Mesenchymal stem cell (in vitro differentiated cells and primary cell): ENCODE data around the gene OPCML.

Experiments
- DNase-seq: peaks from one replicate; pipeline ENCODE4 v3.0.0-alpha.2; 2013
- H2AFZ ChIP-seq: one replicate; pipeline ENCODE4 v1.6.1; 2013; ENCODE audit warnings: low read depth, mild to moderate bottlenecking, control low read depth, inconsistent platforms, low read length, moderate library complexity
- H2AK5ac ChIP-seq: 2 replicates; pipeline ENCODE4 v1.6.1; 2013; ENCODE audit warnings: low read length, moderate library complexity, mild to moderate bottlenecking, inconsistent platforms; ENCODE audit not compliant: severe bottlenecking
- H2BK120ac ChIP-seq: one replicate; pipeline ENCODE4 v1.6.1; 2013; ENCODE audit warnings: low read depth, mild to moderate bottlenecking, inconsistent platforms, low read length, moderate library complexity
- H2BK12ac ChIP-seq, 2 experiments: one replicate each; pipeline ENCODE4 v1.6.1; 2013; ENCODE audit warnings: inconsistent platforms in 2 of 2, low read length in 2 of 2, mild to moderate bottlenecking in 2 of 2, moderate library complexity in 2 of 2, control low read depth in 1 of 2
- H2BK15ac ChIP-seq: one replicate; pipeline ENCODE4 v1.6.1; 2013; ENCODE audit warnings: mild to moderate bottlenecking, low read depth, inconsistent platforms; ENCODE audit not compliant: poor library complexity, severe bottlenecking
- H2BK5ac ChIP-seq: 2 replicates; pipeline ENCODE4 v1.6.1; 2013; ENCODE audit warnings: low read depth, mild to moderate bottlenecking, low read length, control low read depth, inconsistent platforms; ENCODE audit not compliant: poor library complexity, severe bottlenecking
- H3K14ac ChIP-seq, 2 experiments: one replicate each; pipeline ENCODE4 v1.6.1; 2013; ENCODE audit warnings: inconsistent platforms in 2 of 2, low read length in 2 of 2, control low read depth in 1 of 2, mild to moderate bottlenecking in 1 of 2, moderate library complexity in 1 of 2
- H3K18ac ChIP-seq, 2 experiments: one replicate each; pipeline ENCODE4 v1.6.1; 2013; ENCODE audit warnings: inconsistent platforms in 2 of 2, low read length in 2 of 2, control low read depth in 1 of 2, low read depth in 1 of 2, mild to moderate bottlenecking in 1 of 2
- H3K23ac ChIP-seq, 2 experiments: one replicate each; pipeline ENCODE4 v1.6.1; 2013; ENCODE audit warnings: inconsistent platforms in 2 of 2, low read length in 2 of 2, mild to moderate bottlenecking in 2 of 2, moderate library complexity in 2 of 2, control low read depth in 1 of 2
- H3K27ac ChIP-seq: 2 replicates; pipeline ENCODE4 v1.5.1; 2013; ENCODE audit warnings: mild to moderate bottlenecking, moderate library complexity, low read length, control low read depth, inconsistent platforms; ENCODE audit not compliant: poor library complexity, severe bottlenecking
- H3K27me3 ChIP-seq, 2 experiments: 2 replicates each; pipeline versions ENCODE4 v1.6.1 to v1.7.0; 2013; ENCODE audit warnings: low read length in 2 of 2, mild to moderate bottlenecking in 2 of 2, moderate library complexity in 2 of 2, control low read depth in 1 of 2, inconsistent platforms in 1 of 2; ENCODE audit not compliant: control insufficient read depth in 1 of 2, insufficient read depth in 1 of 2
- H3K36me3 ChIP-seq, 2 experiments: 2 replicates each; pipeline versions ENCODE4 v1.6.1 to v1.7.0; 2013; ENCODE audit warnings: low read length in 2 of 2, control low read depth in 1 of 2, inconsistent platforms in 1 of 2, low read depth in 1 of 2, mild to moderate bottlenecking in 1 of 2; ENCODE audit not compliant: insufficient read depth in 2 of 2, control insufficient read depth in 1 of 2
- H3K4ac ChIP-seq, 2 experiments: one replicate each; pipeline ENCODE4 v1.6.1; 2013; ENCODE audit warnings: inconsistent platforms in 2 of 2, low read length in 2 of 2, mild to moderate bottlenecking in 2 of 2, moderate library complexity in 2 of 2, control low read depth in 1 of 2, low read depth in 1 of 2
- H3K4me1 ChIP-seq: 2 replicates; pipeline ENCODE4 v1.6.1; 2013; ENCODE audit warnings: low read depth, low read length, control low read depth; ENCODE audit not compliant: control insufficient read depth, insufficient read depth
- H3K4me2 ChIP-seq: 2 replicates; pipeline ENCODE4 v1.6.1; 2013; ENCODE audit warnings: low read length, mild to moderate bottlenecking, inconsistent platforms; ENCODE audit not compliant: poor library complexity, severe bottlenecking
- H3K4me3 ChIP-seq, 2 experiments: 2 replicates each; pipeline versions ENCODE4 v1.5.1 to v1.7.0; 2013; ENCODE audit warnings: low read length in 2 of 2, mild to moderate bottlenecking in 2 of 2, control low read depth in 1 of 2, low read depth in 1 of 2; ENCODE audit not compliant: insufficient read depth in 1 of 2
- H3K79me1 ChIP-seq: replicated peaks from 2 replicates; pipeline ENCODE4 v1.6.1; 2013; ENCODE audit warnings: mild to moderate bottlenecking, control low read depth, low read length, inconsistent platforms; ENCODE audit not compliant: poor library complexity, severe bottlenecking
- H3K9ac ChIP-seq: 2 replicates; pipeline ENCODE4 v1.7.0; 2013; ENCODE audit warnings: mild to moderate bottlenecking, low read length, moderate library complexity
- H3K9me3 ChIP-seq: 2 replicates; pipeline ENCODE4 v1.7.0; 2013; ENCODE audit warnings: mild to moderate bottlenecking, low read length; ENCODE audit not compliant: control insufficient read depth
- H4K8ac ChIP-seq: one replicate; pipeline ENCODE4 v1.6.1; 2013; ENCODE audit warnings: inconsistent platforms, mild to moderate bottlenecking, low read length, moderate library complexity
- H4K91ac ChIP-seq: one replicate; pipeline ENCODE4 v1.6.1; 2013; ENCODE audit warnings: mild to moderate bottlenecking, low read length, inconsistent platforms
- WGBS: methylation state at CpG from one replicate; pipeline ENCODE4 v1.1.7; 2013; ENCODE audit warnings: mixed read lengths; 5-methylcytosine and 5-hydroxymethylcytosine counted together

OPCML gene

DNA sequence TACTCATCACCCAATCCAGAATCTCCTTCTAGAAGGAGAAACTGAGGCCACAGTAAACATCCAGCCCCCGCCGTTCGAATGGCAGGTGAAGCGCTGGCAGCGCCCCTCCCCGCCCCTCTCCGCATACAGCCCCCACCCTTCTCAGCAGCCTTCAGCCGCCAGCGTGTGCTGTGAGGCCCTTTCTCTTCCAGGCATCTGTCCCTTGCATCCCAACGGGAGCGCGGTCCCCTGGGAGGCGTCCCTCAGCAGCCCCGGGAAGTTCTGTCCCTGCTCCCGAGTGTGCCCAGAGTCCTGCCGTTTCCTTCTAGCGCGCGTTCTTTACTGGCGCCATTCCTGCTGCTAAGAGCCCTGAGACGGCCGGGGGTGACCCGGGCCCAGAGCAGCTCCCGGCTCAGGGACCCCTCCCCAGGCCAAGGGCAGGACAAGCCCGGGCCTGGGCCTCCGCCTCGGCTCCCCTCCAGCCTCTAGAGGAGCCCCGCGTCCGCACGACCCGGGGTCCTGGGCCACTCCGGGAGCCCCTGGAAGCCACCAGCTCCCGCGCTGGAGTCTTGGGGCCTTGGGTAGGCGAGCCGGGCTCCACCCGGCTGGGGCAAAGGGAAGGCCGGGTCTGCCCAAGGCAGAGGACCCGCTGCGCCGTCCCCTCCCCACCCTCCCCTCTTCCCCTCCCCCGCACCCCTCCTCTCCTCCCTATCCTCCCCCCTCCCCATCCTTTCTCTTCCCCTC lies 450.4 kb downstream of the OPCML start:
- WGBS: 23% methylated on average over 39 of the region's 43 CpGs
- Histone ChIP-seq H3K18ac (no peak overlapping the region), H3K27ac (no peak overlapping the region), H3K79me1 (no peaks in the 10 kb centered on the region), H4K8ac (no peak overlapping the region), H2BK15ac (no peak overlapping the region), H3K4me1 (peaks cover 9% of the 10 kb centered on the region), H2AFZ (no peak overlapping the region), H3K36me3 (no peaks in the 10 kb centered on the region), H2BK120ac (no peak overlapping the region), H2AK5ac (no peak overlapping the region), H3K14ac (no peak overlapping the region), H2BK12ac (no peak overlapping the region), H4K91ac (no peak overlapping the region), H3K4ac (no peak overlapping the region), H3K4me2 (no peak overlapping the region), H3K4me3 (no peak overlapping the region), H3K27me3 (peaks cover 7 to 83% of the 10 kb centered on the region in 2 experiments), H2BK5ac (no peak overlapping the region), H3K9ac (no peak overlapping the region), H3K9me3 (no peaks in the 10 kb centered on the region), H3K23ac (no peak overlapping the region)
- DNase-seq: no peak

DNA sequence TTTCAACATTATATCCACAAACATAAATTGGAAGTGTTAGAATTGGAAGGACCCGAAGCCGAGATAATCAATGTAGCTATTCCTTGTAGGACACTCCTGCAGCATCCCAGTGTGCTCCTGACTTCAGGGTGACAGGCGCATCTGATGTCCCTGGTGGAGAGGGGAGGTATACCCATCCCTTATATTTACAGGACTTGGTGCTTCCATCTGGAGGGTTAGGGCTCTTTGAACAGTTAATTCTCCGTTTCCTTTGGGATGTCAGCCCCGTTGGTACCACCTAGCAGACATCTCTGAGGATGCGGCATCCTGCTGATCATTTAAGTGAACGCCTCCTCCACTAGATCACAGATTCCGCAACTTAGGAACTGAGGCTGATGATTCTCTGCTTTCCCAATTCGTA lies 451.3 kb downstream of the OPCML start:
- Histone ChIP-seq H2AFZ (no peak overlapping the region), H2AK5ac (no peak overlapping the region), H3K4ac (no peak overlapping the region), H2BK12ac (no peak overlapping the region), H3K27me3 (peaks cover 7 to 83% of the 10 kb centered on the region in 2 experiments), H2BK15ac (no peak overlapping the region), H3K4me1 (peaks cover 9% of the 10 kb centered on the region), H3K9ac (no peak overlapping the region), H3K79me1 (no peaks in the 10 kb centered on the region), H3K36me3 (no peaks in the 10 kb centered on the region), H3K18ac (no peak overlapping the region), H3K4me2 (no peak overlapping the region), H4K91ac (no peak overlapping the region), H3K14ac (no peak overlapping the region), H3K23ac (no peak overlapping the region), H2BK5ac (no peak overlapping the region), H4K8ac (no peak overlapping the region), H2BK120ac (no peak overlapping the region), H3K4me3 (no peak overlapping the region), H3K27ac (no peak overlapping the region), H3K9me3 (no peaks in the 10 kb centered on the region)
- no peak for DNase-seq
- 79% methylated on average over 8 of the region's 9 CpGs for whole genome bisulfite sequencing

DNA sequence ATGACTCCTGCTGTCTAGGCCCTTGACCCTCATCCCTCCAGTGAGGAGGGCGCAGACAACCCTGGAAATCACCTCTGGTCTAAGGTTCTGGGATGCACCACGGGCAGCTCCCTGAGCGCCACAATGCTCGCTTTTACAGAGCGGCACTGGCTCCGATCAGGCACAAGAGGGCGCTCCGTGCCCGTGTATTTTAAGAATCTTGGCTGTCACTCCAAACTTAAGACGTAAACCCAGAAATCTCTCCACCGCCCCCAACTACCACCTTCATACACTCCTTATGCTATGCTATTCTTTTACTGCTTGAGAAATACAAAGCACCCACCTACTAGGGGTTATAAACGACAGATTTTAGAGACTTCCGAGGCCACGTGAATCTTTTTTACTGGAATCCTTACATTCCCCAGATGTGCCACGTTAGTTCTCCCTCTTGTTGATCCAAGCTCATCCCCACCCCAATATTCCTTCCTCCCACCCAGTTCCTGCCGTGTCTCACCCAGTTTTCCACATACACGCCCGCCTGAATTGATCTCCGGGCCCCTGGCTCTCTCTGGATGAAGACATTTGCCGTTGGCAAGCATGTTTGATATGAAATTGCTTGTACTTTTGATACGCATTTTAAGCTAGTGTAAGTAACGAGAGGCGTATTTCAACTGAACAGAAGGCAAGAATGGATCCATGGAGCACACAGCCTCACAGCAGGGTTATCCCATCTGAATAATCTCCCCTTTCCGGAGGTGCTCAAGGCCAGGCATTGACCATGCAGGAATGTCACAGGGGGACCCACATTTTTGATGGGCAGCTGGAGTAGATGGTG lies 453.5 kb downstream of the OPCML start:
- Histone ChIP-seq H3K4me2 (no peak overlapping the region), H2BK12ac (no peak overlapping the region), H2AFZ (no peak overlapping the region), H4K8ac (no peak overlapping the region), H3K79me1 (no peaks in the 10 kb centered on the region), H2BK120ac (no peak overlapping the region), H3K4ac (no peak overlapping the region), H3K4me1 (peaks cover 9% of the 10 kb centered on the region), H3K27ac (no peak overlapping the region), H3K18ac (no peak overlapping the region), H3K9ac (peak overlapping the region; percentile 11), H3K36me3 (no peaks in the 10 kb centered on the region), H3K27me3 (peaks cover 6 to 79% of the 10 kb centered on the region in 2 experiments), H3K14ac (no peak overlapping the region), H2AK5ac (no peak overlapping the region), H3K23ac (no peak overlapping the region), H2BK5ac (no peak overlapping the region), H2BK15ac (no peak overlapping the region), H4K91ac (no peak overlapping the region), H3K4me3 (peak overlapping the region in 1 of 2 experiments; percentile 64), H3K9me3 (no peaks in the 10 kb centered on the region)
- 36% methylated on average over 24 of the region's 24 CpGs for WGBS
- DNase-seq: peak; percentile 14

DNA sequence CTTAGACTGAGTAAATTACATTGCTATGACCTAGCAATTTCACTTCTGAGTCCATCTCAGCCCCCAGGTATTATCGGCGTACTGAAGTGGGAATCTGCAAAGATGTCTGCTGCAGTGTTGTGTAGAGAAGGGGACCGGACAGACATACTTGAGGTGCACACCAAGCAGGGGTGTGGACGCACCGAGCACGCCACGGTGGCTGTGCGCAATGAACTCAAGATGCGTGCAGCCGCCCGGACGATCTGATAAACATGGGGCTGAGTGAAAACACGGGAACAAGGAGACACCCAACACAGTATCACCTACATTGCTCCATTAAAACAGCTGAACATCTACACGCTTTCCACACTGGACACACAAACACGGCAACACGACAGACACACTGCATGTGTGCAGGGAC lies 454.3 kb downstream of the OPCML start:
- H3K79me1 ChIP-seq: no peaks in the 10 kb centered on the region
- no peak overlapping the region for H2AK5ac ChIP-seq
- H2BK12ac ChIP-seq: no peak overlapping the region
- H3K9me3 ChIP-seq: no peaks in the 10 kb centered on the region
- no peak overlapping the region for H2BK15ac ChIP-seq
- H2AFZ ChIP-seq: no peak overlapping the region
- no peak overlapping the region for H3K4me3 ChIP-seq
- peaks cover 6% of the 10 kb centered on the region for H3K4me1 ChIP-seq
- H3K18ac ChIP-seq: no peak overlapping the region
- H3K36me3 ChIP-seq: no peaks in the 10 kb centered on the region
- H3K23ac ChIP-seq: no peak overlapping the region
- DNase-seq: no peak
- H4K8ac ChIP-seq: no peak overlapping the region
- no peak overlapping the region for H3K9ac ChIP-seq
- H2BK5ac ChIP-seq: no peak overlapping the region
- H3K4ac ChIP-seq: no peak overlapping the region
- H3K27me3 ChIP-seq: peaks cover 5 to 80% of the 10 kb centered on the region in 2 experiments
- no peak overlapping the region for H4K91ac ChIP-seq
- no peak overlapping the region for H2BK120ac ChIP-seq
- no peak overlapping the region for H3K14ac ChIP-seq
- H3K4me2 ChIP-seq: no peak overlapping the region
- H3K27ac ChIP-seq: no peak overlapping the region
- 82% methylated on average over 16 of the region's 16 CpGs for WGBS
